Left ventricle myocardium inferior (tissue), 1 donor: ENCODE measurements around the gene GNPAT. TPM values are rescaled to one million over a fixed set of nuclear protein-coding genes. Genes with fewer than 3 reads are reported as not detected.

Source experiments
- DNase-seq: peaks from one replicate; pipeline ENCODE4 v3.0.0-alpha.2; 2020
- H3K27ac ChIP-seq: fragments of 200-600 bp; replicated peaks from 2 replicates; pipeline ENCODE4 v1.8.0; 2021
- H3K27me3 ChIP-seq: fragments of 200-600 bp; 2 replicates; pipeline ENCODE4 v1.8.0; 2021; ENCODE audit warnings: low read depth
- H3K36me3 ChIP-seq: fragments of 200-600 bp; 2 replicates; pipeline ENCODE4 v1.8.0; 2021
- H3K4me1 ChIP-seq: fragments of 200-600 bp; 2 replicates; pipeline ENCODE4 v1.8.0; 2021
- H3K4me3 ChIP-seq: fragments of 200-600 bp; 2 replicates; pipeline ENCODE4 v1.8.0; 2021; ENCODE audit warnings: mild to moderate bottlenecking, moderate library complexity
- H3K9me3 ChIP-seq: fragments of 200-600 bp; replicated peaks from 2 replicates; pipeline ENCODE4 v1.8.0; 2021
- intact Hi-C: fragments of 100-400 bp; cut with micrococcal nuclease; formaldehyde crosslinking; loops from one replicate; pipeline ENCODE4 v1.11.0; 2022
- total RNA-seq: library from RNA; stranded (reverse); fragmentation: NEBNext Ultra II Directional; extraction: Animal tissue kit (Norgen Biotek cat#: 25700); gene quantifications from one replicate; pipeline ENCODE4 v1.2.1, GENCODE V29; 2021
- TF ChIP-seq, protein P1 (sequence below): fragments of 200-600 bp; IDR thresholded peaks from 2 replicates; pipeline ENCODE4 v1.8.0; 2021; ENCODE audit warnings: antibody characterized with exemption, mild to moderate bottlenecking, borderline replicate concordance
- donor health status: DM: no; HTN: yes; CAD: no; lungs with severe emphysema.

The GNPAT gene
- total RNA-seq, 1 donor from 2014 or later, result 56.7 TPM

DNA sequence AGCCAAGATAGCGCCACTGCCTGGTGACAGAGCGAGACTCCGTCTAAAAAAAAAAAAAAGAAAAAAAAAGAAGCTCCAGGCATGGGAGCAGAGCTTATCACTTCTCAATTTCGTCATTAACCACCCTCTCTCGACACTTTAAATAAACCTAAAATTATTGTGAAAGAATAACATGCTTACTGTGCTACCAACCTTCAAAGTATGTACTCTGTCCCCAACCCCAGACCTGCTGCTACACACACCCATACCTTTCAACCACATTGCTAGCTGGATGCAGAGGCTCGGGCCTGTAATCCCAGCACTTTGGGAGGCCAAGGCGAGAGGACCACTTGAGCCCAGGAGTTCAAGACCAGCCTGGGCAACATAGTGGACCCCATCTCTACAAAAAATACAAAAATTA lies 38.7 kb downstream of the GNPAT start:
- no peak overlapping the region for H3K4me3 ChIP-seq
- no peaks in the 10 kb centered on the region for H3K9me3 ChIP-seq
- no peak overlapping the region for H3K27ac ChIP-seq
- no peak for DNase-seq
- TF ChIP-seq, protein P1, sequence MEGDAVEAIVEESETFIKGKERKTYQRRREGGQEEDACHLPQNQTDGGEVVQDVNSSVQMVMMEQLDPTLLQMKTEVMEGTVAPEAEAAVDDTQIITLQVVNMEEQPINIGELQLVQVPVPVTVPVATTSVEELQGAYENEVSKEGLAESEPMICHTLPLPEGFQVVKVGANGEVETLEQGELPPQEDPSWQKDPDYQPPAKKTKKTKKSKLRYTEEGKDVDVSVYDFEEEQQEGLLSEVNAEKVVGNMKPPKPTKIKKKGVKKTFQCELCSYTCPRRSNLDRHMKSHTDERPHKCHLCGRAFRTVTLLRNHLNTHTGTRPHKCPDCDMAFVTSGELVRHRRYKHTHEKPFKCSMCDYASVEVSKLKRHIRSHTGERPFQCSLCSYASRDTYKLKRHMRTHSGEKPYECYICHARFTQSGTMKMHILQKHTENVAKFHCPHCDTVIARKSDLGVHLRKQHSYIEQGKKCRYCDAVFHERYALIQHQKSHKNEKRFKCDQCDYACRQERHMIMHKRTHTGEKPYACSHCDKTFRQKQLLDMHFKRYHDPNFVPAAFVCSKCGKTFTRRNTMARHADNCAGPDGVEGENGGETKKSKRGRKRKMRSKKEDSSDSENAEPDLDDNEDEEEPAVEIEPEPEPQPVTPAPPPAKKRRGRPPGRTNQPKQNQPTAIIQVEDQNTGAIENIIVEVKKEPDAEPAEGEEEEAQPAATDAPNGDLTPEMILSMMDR, result no peak
- intact Hi-C loops, result no loop called here
- H3K4me1 ChIP-seq, result peaks cover 33% of the 10 kb centered on the region
- peaks cover 29% of the 10 kb centered on the region for H3K36me3 ChIP-seq
- no peaks in the 10 kb centered on the region for H3K27me3 ChIP-seq

DNA sequence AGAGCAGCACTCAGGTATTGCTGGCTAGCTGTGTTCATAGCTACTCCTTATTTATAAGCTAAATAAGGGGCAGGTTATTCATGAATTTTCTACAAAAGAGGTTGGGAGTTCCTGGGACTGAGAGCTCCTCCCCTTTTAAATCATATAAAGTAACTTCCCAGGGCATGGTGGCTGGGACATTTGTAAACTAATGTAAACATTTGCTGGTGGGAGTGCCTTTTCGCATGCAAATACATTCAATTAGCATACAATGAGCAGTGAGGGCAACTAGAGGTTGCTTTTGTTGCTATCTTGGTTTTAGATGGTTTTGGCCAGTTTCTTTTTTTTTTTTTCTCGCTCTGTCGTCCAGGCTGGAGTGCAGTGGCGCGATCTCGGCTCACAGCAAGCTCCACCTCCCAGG lies 43.4 kb downstream of the GNPAT start:
- DNase-seq, result no peak
- Histone ChIP-seq H3K27ac (no peak overlapping the region), H3K9me3 (no peaks in the 10 kb centered on the region), H3K27me3 (no peaks in the 10 kb centered on the region), H3K4me3 (no peak overlapping the region), H3K4me1 (no peaks in the 10 kb centered on the region), H3K36me3 (no peaks in the 10 kb centered on the region)
- intact Hi-C loops, result no loop called here
- TF ChIP-seq, protein P1, result no peak

DNA sequence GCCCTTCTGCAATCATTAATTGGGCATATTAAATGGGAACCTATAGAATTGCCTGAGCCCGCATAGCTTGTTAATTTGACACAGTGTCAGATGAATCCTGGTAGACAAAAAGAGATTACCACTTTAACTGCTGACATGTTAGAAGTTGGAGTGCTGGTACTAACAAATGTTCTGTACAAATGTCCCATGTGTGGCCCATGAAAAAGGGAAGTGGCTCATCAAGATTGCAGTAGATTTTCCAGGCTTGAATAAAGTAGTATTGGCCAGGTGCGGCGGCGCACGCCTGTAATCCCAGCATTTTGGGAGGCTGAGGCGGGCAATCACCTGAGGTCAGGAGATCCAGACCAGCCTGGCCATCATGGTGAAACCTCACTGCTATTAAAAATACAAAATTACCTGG lies 45.6 kb downstream of the GNPAT start:
- Histone ChIP-seq H3K4me3 (no peak overlapping the region), H3K4me1 (no peaks in the 10 kb centered on the region), H3K9me3 (no peaks in the 10 kb centered on the region), H3K27me3 (no peaks in the 10 kb centered on the region), H3K27ac (no peak overlapping the region), H3K36me3 (no peaks in the 10 kb centered on the region)
- TF ChIP-seq, protein P1, result no peak
- DNase-seq, result no peak
- intact Hi-C loops, result no loop called here

DNA sequence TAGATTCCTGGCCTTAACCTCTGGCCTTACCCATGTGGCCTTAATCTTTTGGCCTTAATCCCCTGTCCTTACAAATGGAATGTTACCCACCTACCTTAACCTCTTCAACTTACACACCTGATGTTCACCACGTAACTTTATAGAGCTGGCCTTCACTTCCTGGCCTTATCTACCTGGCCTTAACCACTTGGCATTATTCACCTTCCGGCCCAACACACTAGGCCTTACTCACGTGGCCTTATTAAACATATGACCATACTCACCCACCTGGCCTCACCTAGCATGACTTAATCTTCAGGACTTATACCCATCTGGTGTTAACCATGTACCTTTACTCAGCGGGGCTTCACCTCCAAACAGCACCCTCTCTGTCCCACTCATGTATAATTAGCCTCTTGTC lies 54.9 kb downstream of the GNPAT start:
- intact Hi-C loops, result no loop called here
- H3K4me3 ChIP-seq, result no peak overlapping the region
- no peaks in the 10 kb centered on the region for H3K4me1 ChIP-seq
- TF ChIP-seq, protein P1, result no peak
- no peaks in the 10 kb centered on the region for H3K27me3 ChIP-seq
- no peaks in the 10 kb centered on the region for H3K36me3 ChIP-seq
- DNase-seq, result no peak
- no peak overlapping the region for H3K27ac ChIP-seq
- no peaks in the 10 kb centered on the region for H3K9me3 ChIP-seq

DNA sequence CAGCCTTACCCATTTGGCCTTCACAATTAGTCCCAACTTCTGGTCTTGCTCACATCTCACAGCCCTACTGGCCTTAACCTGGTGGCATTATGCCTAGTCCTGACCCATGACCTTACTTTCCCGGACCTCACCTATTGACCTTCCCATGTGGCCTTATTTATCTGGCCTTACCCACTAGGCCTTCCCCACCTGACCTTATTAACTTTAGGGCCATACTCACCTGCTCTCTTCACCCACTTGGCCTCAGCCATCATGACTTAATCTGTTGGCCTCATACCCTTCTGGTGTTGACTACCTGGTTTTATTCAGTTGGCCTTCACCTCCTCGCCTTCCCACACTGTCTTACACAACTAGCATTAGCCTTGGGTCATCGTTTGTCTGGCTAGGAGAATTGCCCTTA lies 61.0 kb downstream of the GNPAT start:
- Histone ChIP-seq H3K27ac (no peak overlapping the region), H3K36me3 (no peaks in the 10 kb centered on the region), H3K9me3 (no peaks in the 10 kb centered on the region), H3K4me1 (no peaks in the 10 kb centered on the region), H3K27me3 (no peaks in the 10 kb centered on the region), H3K4me3 (no peak overlapping the region)
- intact Hi-C loops, result no loop called here
- TF ChIP-seq, protein P1, result no peak
- no peak for DNase-seq
